ENCODE results near the gene WDR7.

DNA sequence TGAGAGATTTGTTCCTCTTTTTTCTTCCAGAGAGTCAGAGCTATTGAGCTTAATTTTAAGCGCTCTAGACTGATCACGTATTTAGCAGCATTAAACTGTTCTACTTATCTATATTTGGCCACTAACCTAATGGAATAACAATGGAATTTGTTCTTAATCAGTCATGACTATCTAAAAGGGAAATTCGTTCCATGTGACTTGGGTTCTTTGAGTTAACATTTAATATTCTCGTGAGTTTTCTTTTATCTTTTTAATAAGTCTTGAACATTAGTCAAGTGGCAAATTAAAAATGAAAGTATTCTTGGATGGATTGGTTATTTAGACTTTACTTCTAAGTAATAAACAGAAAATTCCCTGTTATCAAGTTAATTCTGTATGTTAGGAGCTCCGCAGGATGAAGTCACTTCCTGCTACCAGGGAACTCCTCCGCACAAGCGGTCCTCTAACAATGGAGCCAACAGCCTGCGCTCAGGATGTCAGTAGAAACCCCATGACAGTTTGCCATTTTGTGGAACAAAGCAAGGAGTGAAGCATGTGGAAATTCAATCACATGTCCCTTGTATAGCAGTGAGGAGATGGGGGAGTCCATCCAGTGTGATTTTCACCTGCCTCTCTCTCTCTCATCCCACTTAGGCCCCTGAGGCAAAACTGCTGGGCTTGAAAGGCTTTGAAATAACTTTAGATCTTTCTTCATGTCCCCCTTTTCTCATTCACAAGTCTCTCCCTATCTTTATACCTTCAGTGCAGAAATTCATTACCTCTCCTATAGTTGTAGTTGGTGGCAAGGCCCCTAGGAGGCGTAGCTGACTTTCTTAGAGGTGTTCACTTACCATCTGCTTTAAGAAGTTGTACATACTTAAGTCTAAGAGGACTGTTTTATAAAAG, 138.1 kb downstream of the WDR7 start:
- TF ChIP-seq RAD21 (IDR thresholded peaks at IDR 0.05; ENCODE audit: low read length): peak; percentile 57
- TF ChIP-seq, protein P1, sequence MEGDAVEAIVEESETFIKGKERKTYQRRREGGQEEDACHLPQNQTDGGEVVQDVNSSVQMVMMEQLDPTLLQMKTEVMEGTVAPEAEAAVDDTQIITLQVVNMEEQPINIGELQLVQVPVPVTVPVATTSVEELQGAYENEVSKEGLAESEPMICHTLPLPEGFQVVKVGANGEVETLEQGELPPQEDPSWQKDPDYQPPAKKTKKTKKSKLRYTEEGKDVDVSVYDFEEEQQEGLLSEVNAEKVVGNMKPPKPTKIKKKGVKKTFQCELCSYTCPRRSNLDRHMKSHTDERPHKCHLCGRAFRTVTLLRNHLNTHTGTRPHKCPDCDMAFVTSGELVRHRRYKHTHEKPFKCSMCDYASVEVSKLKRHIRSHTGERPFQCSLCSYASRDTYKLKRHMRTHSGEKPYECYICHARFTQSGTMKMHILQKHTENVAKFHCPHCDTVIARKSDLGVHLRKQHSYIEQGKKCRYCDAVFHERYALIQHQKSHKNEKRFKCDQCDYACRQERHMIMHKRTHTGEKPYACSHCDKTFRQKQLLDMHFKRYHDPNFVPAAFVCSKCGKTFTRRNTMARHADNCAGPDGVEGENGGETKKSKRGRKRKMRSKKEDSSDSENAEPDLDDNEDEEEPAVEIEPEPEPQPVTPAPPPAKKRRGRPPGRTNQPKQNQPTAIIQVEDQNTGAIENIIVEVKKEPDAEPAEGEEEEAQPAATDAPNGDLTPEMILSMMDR (conservative IDR thresholded peaks at IDR 0.05; ENCODE audit: low read depth, low read length): peak; percentile 48
